Vagina (tissue), 2 donors: Measurements from ENCODE around the gene RYR2. TPM values are rescaled to one million over a fixed set of nuclear protein-coding genes. Genes with fewer than 3 reads are reported as not detected.

ENCODE experiments used
- DNase-seq, 2 donors: peaks; one replicate each; pipeline ENCODE4 v3.0.0-alpha.2; 2017; ENCODE audit errors: extremely low spot score in 2 of 2
- H3K27ac ChIP-seq: fragments of 200-600 bp; sonication (generic); one replicate; pipeline ENCODE4 v1.5.1; 2019
- H3K27me3 ChIP-seq: fragments of 200-600 bp; sonication (generic); one replicate; pipeline ENCODE4 v1.5.1; 2019
- H3K36me3 ChIP-seq, 2 donors: fragments of 200-600 bp; sonication (generic); one replicate each; pipeline ENCODE4 v1.5.1; 2017 to 2019
- H3K4me1 ChIP-seq: fragments of 200-600 bp; sonication (generic); one replicate; pipeline ENCODE4 v1.5.1; 2019
- H3K4me3 ChIP-seq, 2 donors: fragments of 200-600 bp; sonication (generic); 1 replicate in 1 of 2; 2 replicates in 1 of 2; pipeline ENCODE4 v1.5.1; 2016 to 2019
- H3K9me3 ChIP-seq: fragments of 200-600 bp; sonication (generic); one replicate; pipeline ENCODE4 v1.5.1; 2019
- CTCF ChIP-seq, 3 experiments: fragments of 450-650 bp in 2 of 3; fragments of 200-600 bp in 1 of 3; sonication (generic) in 1 of 3; IDR thresholded peaks; one replicate each; pipeline ENCODE4 v1.5.1; 2017 to 2019; ENCODE audit warnings: antibody characterized with exemption in 3 of 3, mild to moderate bottlenecking in 2 of 3, moderate library complexity in 2 of 3
- POLR2A ChIP-seq, 2 donors: fragments of 450-650 bp; IDR thresholded peaks; one replicate each; pipeline ENCODE4 v1.6.1; 2017; ENCODE audit warnings: antibody characterized with exemption in 2 of 2, mild to moderate bottlenecking in 2 of 2, moderate library complexity in 2 of 2
- POLR2AphosphoS5 ChIP-seq, 2 donors: sonication (generic); formaldehyde crosslinking; IDR thresholded peaks; one replicate each; pipeline ENCODE4 v1.9.0; 2017; ENCODE audit warnings: antibody characterized with exemption in 2 of 2, mild to moderate bottlenecking in 2 of 2, low read depth in 1 of 2; ENCODE audit not compliant: insufficient read depth in 1 of 2
- intact Hi-C: fragments of 100-400 bp; cut with DNase I; formaldehyde crosslinking; loops from one replicate; pipeline ENCODE4 v1.15.1; 2023
- total RNA-seq: library from RNA; depleted of rRNA; stranded (reverse); fragments of >200 nt; gene quantifications from one replicate; pipeline ENCODE4 v1.2.3, GENCODE V29; 2016

Gene RYR2
- total RNA-seq, 1 donor from 2014 or later, result 1.5 TPM

DNA sequence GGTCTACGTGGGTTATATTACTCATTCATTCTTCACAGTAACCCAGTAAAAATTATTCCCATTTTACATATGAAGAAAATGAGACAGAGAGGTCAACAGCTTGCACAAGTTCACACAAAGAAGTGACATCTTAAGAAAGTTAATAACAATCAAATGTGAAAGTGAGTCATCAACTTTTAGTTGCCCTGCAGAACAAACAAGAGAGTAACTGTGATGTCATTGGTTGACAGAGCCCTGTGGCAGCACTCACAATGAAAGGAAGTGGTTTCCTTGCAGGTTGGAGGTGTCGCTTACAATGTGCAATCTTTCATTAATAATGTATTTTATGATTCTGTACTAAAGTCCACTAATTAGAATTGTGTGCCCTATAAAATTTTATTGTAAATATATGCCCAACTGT is 369.6 kb downstream of the RYR2 start:
- DNase-seq, result no peak
- Histone ChIP-seq H3K27me3 (no peaks in the 10 kb centered on the region), H3K36me3 (no peaks in the 10 kb centered on the region), H3K27ac (no peak overlapping the region), H3K9me3 (no peaks in the 10 kb centered on the region), H3K4me1 (no peaks in the 10 kb centered on the region), H3K4me3 (no peak overlapping the region)
- TF ChIP-seq POLR2AphosphoS5 (IDR thresholded peaks at IDR 0.05; ENCODE audit: insufficient read depth in 1 of 2, low read depth in 1 of 2) (no peak), CTCF (IDR thresholded peaks at IDR 0.05) (no peak), POLR2A (IDR thresholded peaks at IDR 0.05) (no peak)
- intact Hi-C loops, result no loop called here

GRCh38 chr1:237416924-237417655 is 375.1 kb downstream of the RYR2 start:
- H3K4me1 ChIP-seq, result no peaks in the 10 kb centered on the region
- H3K27me3 ChIP-seq, result no peaks in the 10 kb centered on the region
- no peak overlapping the region for H3K4me3 ChIP-seq
- no peak for TF ChIP-seq CTCF (IDR thresholded peaks at IDR 0.05)
- no peak for TF ChIP-seq POLR2A (IDR thresholded peaks at IDR 0.05)
- TF ChIP-seq POLR2AphosphoS5 (IDR thresholded peaks at IDR 0.05; ENCODE audit: insufficient read depth in 1 of 2, low read depth in 1 of 2), result no peak
- DNase-seq, result no peak
- intact Hi-C loops, result no loop called here
- no peaks in the 10 kb centered on the region for H3K9me3 ChIP-seq
- no peak overlapping the region for H3K27ac ChIP-seq
- no peaks in the 10 kb centered on the region for H3K36me3 ChIP-seq

DNA sequence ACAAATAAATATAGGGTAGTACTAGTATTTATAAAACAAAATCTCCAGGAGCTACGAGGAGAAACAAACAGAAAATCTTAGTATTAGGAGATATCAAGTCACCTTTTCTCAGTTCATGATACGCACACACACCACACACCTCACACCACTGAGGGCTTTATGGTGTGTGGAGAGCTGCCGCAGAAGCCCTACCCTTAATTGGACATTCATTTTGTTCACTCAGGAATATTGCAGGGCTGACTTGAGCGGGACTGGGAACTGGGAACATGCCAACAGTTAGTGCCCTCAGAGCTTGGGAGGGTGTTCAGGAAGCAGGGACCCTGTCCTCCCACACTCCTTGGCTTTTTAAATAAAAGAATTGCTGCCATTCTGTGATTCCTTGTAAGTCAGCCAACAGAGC is 386.8 kb downstream of the RYR2 start:
- no peak for DNase-seq
- H3K27ac ChIP-seq, result no peak overlapping the region
- TF ChIP-seq POLR2AphosphoS5 (IDR thresholded peaks at IDR 0.05; ENCODE audit: insufficient read depth in 1 of 2, low read depth in 1 of 2) (no peak), CTCF (IDR thresholded peaks at IDR 0.05) (no peak), POLR2A (IDR thresholded peaks at IDR 0.05) (no peak)
- no peaks in the 10 kb centered on the region for H3K4me1 ChIP-seq
- H3K9me3 ChIP-seq, result no peaks in the 10 kb centered on the region
- no peaks in the 10 kb centered on the region for H3K36me3 ChIP-seq
- H3K4me3 ChIP-seq, result no peak overlapping the region
- intact Hi-C loops, result no loop called here
- no peaks in the 10 kb centered on the region for H3K27me3 ChIP-seq

- TF ChIP-seq POLR2AphosphoS5 (IDR thresholded peaks at IDR 0.05; ENCODE audit: insufficient read depth in 1 of 2, low read depth in 1 of 2) (no peak), CTCF (IDR thresholded peaks at IDR 0.05) (no peak), POLR2A (IDR thresholded peaks at IDR 0.05) (no peak)
- H3K27me3 ChIP-seq, result no peaks in the 10 kb centered on the region
- intact Hi-C loops, result no loop called here
Observed at GRCh38 chr1:237429252-237429651, 387.3 kb downstream of the RYR2 start.

DNA sequence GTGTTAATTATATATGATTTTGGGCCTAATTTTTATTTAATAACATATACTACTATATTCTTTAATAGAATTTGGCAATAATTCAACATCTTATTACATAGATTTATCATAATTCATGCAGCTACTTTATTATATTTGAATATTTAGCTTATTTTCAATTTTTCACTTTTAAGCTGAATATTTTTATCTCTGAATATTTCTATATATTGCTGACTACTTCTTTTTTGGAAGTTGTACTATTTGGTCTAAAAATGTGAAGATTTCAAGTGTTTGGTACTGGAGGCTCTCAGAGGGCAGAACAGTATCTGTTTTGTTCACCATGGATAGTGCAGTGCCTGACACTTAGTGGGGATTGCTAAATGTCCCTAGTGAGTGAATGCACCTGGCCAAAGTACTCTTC is 389.5 kb downstream of the RYR2 start:
- H3K4me3 ChIP-seq, result no peak overlapping the region
- DNase-seq, result no peak
- intact Hi-C loops, result no loop called here

More at GRCh38 chr1:237429252-237429651, 387.3 kb downstream of the RYR2 start:
- DNase-seq, result no peak
- Histone ChIP-seq H3K36me3 (no peaks in the 10 kb centered on the region), H3K4me1 (no peaks in the 10 kb centered on the region), H3K9me3 (no peaks in the 10 kb centered on the region), H3K27ac (no peak overlapping the region), H3K4me3 (no peak overlapping the region)

More for the DNA sequence above, 389.5 kb downstream of the RYR2 start:
- no peak for TF ChIP-seq POLR2A (IDR thresholded peaks at IDR 0.05)
- TF ChIP-seq CTCF (IDR thresholded peaks at IDR 0.05), result no peak
- TF ChIP-seq POLR2AphosphoS5 (IDR thresholded peaks at IDR 0.05; ENCODE audit: insufficient read depth in 1 of 2, low read depth in 1 of 2), result no peak
- H3K4me1 ChIP-seq, result no peaks in the 10 kb centered on the region
- no peaks in the 10 kb centered on the region for H3K9me3 ChIP-seq
- no peaks in the 10 kb centered on the region for H3K36me3 ChIP-seq
- H3K27me3 ChIP-seq, result no peaks in the 10 kb centered on the region
- no peak overlapping the region for H3K27ac ChIP-seq
